GM23338 (cell line): ENCODE data around the gene SGSH. TPM values are rescaled to one million over a fixed set of nuclear protein-coding genes. Genes with fewer than 3 reads are reported as not detected.

Experiments
- ATAC-seq: fragments of 200-7000 bp; cut with Tn5 transposase; 3 replicates; pipeline ENCODE4 v1.9.1; 2020
- DNase-seq: peaks from one replicate; pipeline ENCODE4 v3.0.0-alpha.2; 2015; ENCODE audit warnings: low spot score
- H2AFZ ChIP-seq: fragments of 200-600 bp; sonication (generic); 2 replicates; pipeline ENCODE4 v1.8.0; 2016; ENCODE audit warnings: antibody characterized with exemption, mild to moderate bottlenecking, moderate library complexity
- H3F3A ChIP-seq: fragments of 200-600 bp; sonication (generic); replicated peaks from 2 replicates; pipeline ENCODE4 v1.8.0; 2017; ENCODE audit warnings: antibody characterized with exemption, mixed run types, low read depth
- H3K27ac ChIP-seq: fragments of 200-600 bp; sonication (generic); 2 replicates; pipeline ENCODE4 v1.6.1; 2016; ENCODE audit warnings: low read depth
- H3K27me3 ChIP-seq: fragments of 200-600 bp; sonication (generic); 2 replicates; pipeline ENCODE4 v1.8.0; 2016; ENCODE audit warnings: mild to moderate bottlenecking, mixed run types, moderate library complexity; ENCODE audit not compliant: insufficient read depth
- H3K36me3 ChIP-seq: fragments of 200-600 bp; sonication (generic); 2 replicates; pipeline ENCODE4 v1.8.0; 2016; ENCODE audit warnings: mild to moderate bottlenecking; ENCODE audit not compliant: insufficient read depth
- H3K4me1 ChIP-seq: fragments of 200-600 bp; sonication (generic); 2 replicates; pipeline ENCODE4 v1.8.0; 2016; ENCODE audit warnings: mild to moderate bottlenecking, moderate library complexity; ENCODE audit not compliant: insufficient read depth
- H3K4me2 ChIP-seq: fragments of 200-600 bp; sonication (generic); 2 replicates; pipeline ENCODE4 v1.7.1; 2017; ENCODE audit warnings: mixed run types
- H3K4me3 ChIP-seq: fragments of 200-600 bp; sonication (generic); 2 replicates; pipeline ENCODE4 v1.6.1; 2016; ENCODE audit warnings: mixed run types
- H3K79me2 ChIP-seq: fragments of 200-600 bp; sonication (generic); replicated peaks from 2 replicates; pipeline ENCODE4 v1.8.0; 2017; ENCODE audit warnings: mild to moderate bottlenecking; ENCODE audit not compliant: insufficient read depth
- H3K9me2 ChIP-seq: fragments of 200-600 bp; sonication (generic); 2 replicates; pipeline ENCODE4 v1.8.0; 2017; ENCODE audit not compliant: insufficient read depth
- H4K20me1 ChIP-seq: fragments of 200-600 bp; sonication (generic); replicated peaks from 2 replicates; pipeline ENCODE4 v1.8.0; 2017; ENCODE audit warnings: mild to moderate bottlenecking; ENCODE audit not compliant: insufficient read depth
- H3K27ac Mint-ChIP-seq: 2 replicates; pipeline ENCODE4 v1.8.0; 2020; ENCODE audit warnings: inconsistent platforms, mild to moderate bottlenecking, moderate library complexity, mixed read lengths
- H3K27me3 Mint-ChIP-seq: 3 replicates; pipeline ENCODE4 v1.8.0; 2022; ENCODE audit warnings: low read depth, mild to moderate bottlenecking, moderate library complexity, mixed read lengths, inconsistent platforms; ENCODE audit not compliant: insufficient read depth, poor library complexity
- H3K36me3 Mint-ChIP-seq: 3 replicates; pipeline ENCODE4 v1.8.0; 2021; ENCODE audit warnings: low read depth, mild to moderate bottlenecking, inconsistent platforms, moderate library complexity, mixed read lengths
- H3K4me1 Mint-ChIP-seq: 3 replicates; pipeline ENCODE4 v1.8.0; 2020; ENCODE audit warnings: mild to moderate bottlenecking, inconsistent platforms, mixed read lengths
- H3K4me3 Mint-ChIP-seq: 3 replicates; pipeline ENCODE4 v1.8.0; 2021; ENCODE audit warnings: moderate library complexity, mild to moderate bottlenecking, inconsistent platforms, mixed read lengths
- H3K9me3 Mint-ChIP-seq: 3 replicates; pipeline ENCODE4 v1.8.0; 2020; ENCODE audit warnings: moderate library complexity, mild to moderate bottlenecking, inconsistent platforms, mixed read lengths
- CREB1 ChIP-seq: fragments of 250-450 bp; sonication (Bioruptor Pico); IDR thresholded peaks from 2 replicates; pipeline ENCODE4 v1.5.0; 2020; ENCODE audit warnings: low read depth, mild to moderate bottlenecking, moderate library complexity
- EZH2 ChIP-seq: fragments of 200-600 bp; sonication (generic); IDR thresholded peaks from one replicate; pipeline ENCODE4 v1.8.0; 2017; ENCODE audit warnings: antibody characterized with exemption, mild to moderate bottlenecking, low read depth; ENCODE audit not compliant: unreplicated experiment
- EZH2phosphoT487 ChIP-seq: fragments of 200-600 bp; sonication (generic); IDR thresholded peaks from one replicate; pipeline ENCODE4 v1.8.1; 2018; ENCODE audit warnings: antibody characterized with exemption; ENCODE audit not compliant: unreplicated experiment
- JUNB ChIP-seq: IDR thresholded peaks from one replicate; pipeline ENCODE4 v1.6.1; 2016; ENCODE audit warnings: antibody characterized with exemption; ENCODE audit not compliant: unreplicated experiment
- NANOG ChIP-seq: IDR thresholded peaks from 2 replicates; pipeline ENCODE4 v1.6.1; 2016; ENCODE audit warnings: antibody characterized with exemption, borderline replicate concordance
- POLR2AphosphoS5 ChIP-seq: IDR thresholded peaks from 2 replicates; pipeline ENCODE4 v1.6.1; 2016; ENCODE audit warnings: antibody characterized with exemption, low read depth
- REST ChIP-seq: IDR thresholded peaks from one replicate; pipeline ENCODE4 v1.6.1; 2018; ENCODE audit warnings: antibody characterized with exemption; ENCODE audit not compliant: unreplicated experiment
- STAT1 ChIP-seq: IDR thresholded peaks from one replicate; pipeline ENCODE4 v1.6.1; 2016; ENCODE audit warnings: antibody characterized with exemption; ENCODE audit not compliant: unreplicated experiment
- ZNF114 ChIP-seq: fragments of 250-450 bp; sonication (Bioruptor Pico); IDR thresholded peaks from 2 replicates; pipeline ENCODE4 v1.5.0; 2020; ENCODE audit warnings: mild to moderate bottlenecking, moderate library complexity
- ZNF331 ChIP-seq: fragments of 250-450 bp; sonication (Bioruptor Pico); IDR thresholded peaks from 2 replicates; pipeline ENCODE4 v1.5.0; 2020; ENCODE audit warnings: low read depth, mild to moderate bottlenecking, moderate library complexity
- polyA plus RNA-seq: library from polyadenylated mRNA; unstranded; fragments of >200 nt; fragmentation: Nextera tagmentation; extraction: Ambion mirVana; gene quantifications from 2 replicates; pipeline ENCODE4 v1.2.1, GENCODE V29; 2016
- total RNA-seq: library from RNA; depleted of rRNA; stranded (reverse); fragments of >200 nt; shearing (Covaris generic); gene quantifications from 2 replicates; pipeline ENCODE4 v1.2.3, GENCODE V29; 2014
- TF ChIP-seq, protein P1 (sequence below): IDR thresholded peaks from 2 replicates; pipeline ENCODE4 v1.6.1; 2016; ENCODE audit warnings: antibody characterized with exemption
- TF ChIP-seq, protein P2 (sequence below): fragments of 250-450 bp; sonication (Bioruptor Pico); IDR thresholded peaks from 2 replicates; pipeline ENCODE4 v1.5.0; 2020; ENCODE audit warnings: mild to moderate bottlenecking, moderate library complexity

The SGSH gene
- total and polyA plus RNA-seq, 2 experiments from 2014 or later: 9.6 to 17.5 TPM

- H3K4me2 ChIP-seq: no peak overlapping the region
- H3K9me2 ChIP-seq: no peaks in the 10 kb centered on the region
- H3K4me1 ChIP-seq: no peaks in the 10 kb centered on the region
- no peaks in the 10 kb centered on the region for H3K79me2 ChIP-seq
- no peaks in the 10 kb centered on the region for H3K27me3 ChIP-seq
- Mint-ChIP-seq H3K27ac (no peak overlapping the region), H3K4me3 (no peak overlapping the region), H3K4me1 (peaks cover 14% of the 10 kb centered on the region), H3K9me3 (peaks cover 9% of the 10 kb centered on the region; the same call in 2 of the 3 replicates), H3K27me3 (peaks cover 14% of the 10 kb centered on the region), H3K36me3 (peaks cover 11% of the 10 kb centered on the region; the same call in 2 of the 3 replicates)
- H3K4me3 ChIP-seq: no peak overlapping the region
- H3K36me3 ChIP-seq: no peaks in the 10 kb centered on the region
- no peak for ATAC-seq
- H2AFZ ChIP-seq: no peak overlapping the region
- no peak for DNase-seq
- H3K27ac ChIP-seq: no peak overlapping the region
- no peaks in the 10 kb centered on the region for H3F3A ChIP-seq
- TF ChIP-seq ZNF114 (CRISPR knock-in tag): no peak
- no peak for TF ChIP-seq JUNB
- TF ChIP-seq CREB1 (CRISPR knock-in tag): no peak
- H4K20me1 ChIP-seq: no peaks in the 10 kb centered on the region
These were observed 17.9 kb downstream of the SGSH start for GRCh38 chr17:80202197-80202596.

- no peaks in the 10 kb centered on the region for H3K36me3 ChIP-seq
- no peaks in the 10 kb centered on the region for H3K27me3 ChIP-seq
- DNase-seq (no peak), ATAC-seq (no peak)
- no peak overlapping the region for H3K4me3 ChIP-seq
- no peak overlapping the region for H3K27ac ChIP-seq
- H3K4me1 ChIP-seq: no peaks in the 10 kb centered on the region
- H3K9me3 Mint-ChIP-seq: peaks cover 9% of the 10 kb centered on the region; the same call in 2 of the 3 replicates
- H4K20me1 ChIP-seq: no peaks in the 10 kb centered on the region
- H3K4me2 ChIP-seq: no peak overlapping the region
- no peaks in the 10 kb centered on the region for H3K79me2 ChIP-seq
- H3K4me3 Mint-ChIP-seq: no peak overlapping the region
- peaks cover 11% of the 10 kb centered on the region; the same call in 2 of the 3 replicates for H3K36me3 Mint-ChIP-seq
- H3K9me2 ChIP-seq: no peaks in the 10 kb centered on the region
- no peaks in the 10 kb centered on the region for H3F3A ChIP-seq
- H3K27me3 Mint-ChIP-seq: peaks cover 18% of the 10 kb centered on the region
- no peak overlapping the region for H2AFZ ChIP-seq
- H3K27ac Mint-ChIP-seq: no peak overlapping the region
- peaks cover 14% of the 10 kb centered on the region for H3K4me1 Mint-ChIP-seq
- TF ChIP-seq, protein P1, sequence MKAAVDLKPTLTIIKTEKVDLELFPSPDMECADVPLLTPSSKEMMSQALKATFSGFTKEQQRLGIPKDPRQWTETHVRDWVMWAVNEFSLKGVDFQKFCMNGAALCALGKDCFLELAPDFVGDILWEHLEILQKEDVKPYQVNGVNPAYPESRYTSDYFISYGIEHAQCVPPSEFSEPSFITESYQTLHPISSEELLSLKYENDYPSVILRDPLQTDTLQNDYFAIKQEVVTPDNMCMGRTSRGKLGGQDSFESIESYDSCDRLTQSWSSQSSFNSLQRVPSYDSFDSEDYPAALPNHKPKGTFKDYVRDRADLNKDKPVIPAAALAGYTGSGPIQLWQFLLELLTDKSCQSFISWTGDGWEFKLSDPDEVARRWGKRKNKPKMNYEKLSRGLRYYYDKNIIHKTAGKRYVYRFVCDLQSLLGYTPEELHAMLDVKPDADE: no peak
- no peak for TF ChIP-seq EZH2phosphoT487
- TF ChIP-seq EZH2: no peak
- TF ChIP-seq ZNF114 (CRISPR knock-in tag): no peak
- TF ChIP-seq, protein P2, sequence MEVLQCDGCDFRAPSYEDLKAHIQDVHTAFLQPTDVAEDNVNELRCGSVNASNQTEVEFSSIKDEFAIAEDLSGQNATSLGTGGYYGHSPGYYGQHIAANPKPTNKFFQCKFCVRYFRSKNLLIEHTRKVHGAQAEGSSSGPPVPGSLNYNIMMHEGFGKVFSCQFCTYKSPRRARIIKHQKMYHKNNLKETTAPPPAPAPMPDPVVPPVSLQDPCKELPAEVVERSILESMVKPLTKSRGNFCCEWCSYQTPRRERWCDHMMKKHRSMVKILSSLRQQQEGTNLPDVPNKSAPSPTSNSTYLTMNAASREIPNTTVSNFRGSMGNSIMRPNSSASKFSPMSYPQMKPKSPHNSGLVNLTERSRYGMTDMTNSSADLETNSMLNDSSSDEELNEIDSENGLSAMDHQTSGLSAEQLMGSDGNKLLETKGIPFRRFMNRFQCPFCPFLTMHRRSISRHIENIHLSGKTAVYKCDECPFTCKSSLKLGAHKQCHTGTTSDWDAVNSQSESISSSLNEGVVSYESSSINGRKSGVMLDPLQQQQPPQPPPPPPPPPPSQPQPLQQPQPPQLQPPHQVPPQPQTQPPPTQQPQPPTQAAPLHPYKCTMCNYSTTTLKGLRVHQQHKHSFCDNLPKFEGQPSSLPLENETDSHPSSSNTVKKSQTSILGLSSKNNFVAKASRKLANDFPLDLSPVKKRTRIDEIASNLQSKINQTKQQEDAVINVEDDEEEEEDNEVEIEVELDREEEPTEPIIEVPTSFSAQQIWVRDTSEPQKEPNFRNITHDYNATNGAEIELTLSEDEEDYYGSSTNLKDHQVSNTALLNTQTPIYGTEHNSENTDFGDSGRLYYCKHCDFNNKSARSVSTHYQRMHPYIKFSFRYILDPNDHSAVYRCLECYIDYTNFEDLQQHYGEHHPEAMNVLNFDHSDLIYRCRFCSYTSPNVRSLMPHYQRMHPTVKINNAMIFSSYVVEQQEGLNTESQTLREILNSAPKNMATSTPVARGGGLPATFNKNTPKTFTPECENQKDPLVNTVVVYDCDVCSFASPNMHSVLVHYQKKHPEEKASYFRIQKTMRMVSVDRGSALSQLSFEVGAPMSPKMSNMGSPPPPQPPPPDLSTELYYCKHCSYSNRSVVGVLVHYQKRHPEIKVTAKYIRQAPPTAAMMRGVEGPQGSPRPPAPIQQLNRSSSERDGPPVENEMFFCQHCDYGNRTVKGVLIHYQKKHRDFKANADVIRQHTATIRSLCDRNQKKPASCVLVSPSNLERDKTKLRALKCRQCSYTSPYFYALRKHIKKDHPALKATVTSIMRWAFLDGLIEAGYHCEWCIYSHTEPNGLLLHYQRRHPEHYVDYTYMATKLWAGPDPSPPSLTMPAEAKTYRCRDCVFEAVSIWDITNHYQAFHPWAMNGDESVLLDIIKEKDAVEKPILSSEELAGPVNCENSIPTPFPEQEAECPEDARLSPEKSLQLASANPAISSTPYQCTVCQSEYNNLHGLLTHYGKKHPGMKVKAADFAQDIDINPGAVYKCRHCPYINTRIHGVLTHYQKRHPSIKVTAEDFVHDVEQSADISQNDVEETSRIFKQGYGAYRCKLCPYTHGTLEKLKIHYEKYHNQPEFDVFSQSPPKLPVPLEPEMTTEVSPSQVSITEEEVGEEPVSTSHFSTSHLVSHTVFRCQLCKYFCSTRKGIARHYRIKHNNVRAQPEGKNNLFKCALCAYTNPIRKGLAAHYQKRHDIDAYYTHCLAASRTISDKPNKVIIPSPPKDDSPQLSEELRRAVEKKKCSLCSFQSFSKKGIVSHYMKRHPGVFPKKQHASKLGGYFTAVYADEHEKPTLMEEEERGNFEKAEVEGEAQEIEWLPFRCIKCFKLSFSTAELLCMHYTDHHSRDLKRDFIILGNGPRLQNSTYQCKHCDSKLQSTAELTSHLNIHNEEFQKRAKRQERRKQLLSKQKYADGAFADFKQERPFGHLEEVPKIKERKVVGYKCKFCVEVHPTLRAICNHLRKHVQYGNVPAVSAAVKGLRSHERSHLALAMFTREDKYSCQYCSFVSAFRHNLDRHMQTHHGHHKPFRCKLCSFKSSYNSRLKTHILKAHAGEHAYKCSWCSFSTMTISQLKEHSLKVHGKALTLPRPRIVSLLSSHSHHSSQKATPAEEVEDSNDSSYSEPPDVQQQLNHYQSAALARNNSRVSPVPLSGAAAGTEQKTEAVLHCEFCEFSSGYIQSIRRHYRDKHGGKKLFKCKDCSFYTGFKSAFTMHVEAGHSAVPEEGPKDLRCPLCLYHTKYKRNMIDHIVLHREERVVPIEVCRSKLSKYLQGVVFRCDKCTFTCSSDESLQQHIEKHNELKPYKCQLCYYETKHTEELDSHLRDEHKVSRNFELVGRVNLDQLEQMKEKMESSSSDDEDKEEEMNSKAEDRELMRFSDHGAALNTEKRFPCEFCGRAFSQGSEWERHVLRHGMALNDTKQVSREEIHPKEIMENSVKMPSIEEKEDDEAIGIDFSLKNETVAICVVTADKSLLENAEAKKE (CRISPR knock-in tag): no peak
- TF ChIP-seq POLR2AphosphoS5: no peak
- TF ChIP-seq NANOG: no peak
- TF ChIP-seq STAT1: no peak
- no peak for TF ChIP-seq JUNB
- no peak for TF ChIP-seq ZNF331 (CRISPR knock-in tag)
- no peak for TF ChIP-seq REST
These were observed 18.7 kb downstream of the SGSH start for GRCh38 chr17:80201446-80201845.
